Left colon (tissue), 2 donors: ENCODE results near the gene PPP2R5C. TPM values are rescaled to one million over a fixed set of nuclear protein-coding genes. Genes with fewer than 3 reads are reported as not detected.
A peak's percentile ranks its signal among the peaks of the same experiment; 100 is the strongest.
"Not testable (repeated sequence)": the region's sequence is repeated elsewhere in the genome, so short reads cannot be mapped to it uniquely, and the experiment has no call there.

ENCODE experiments used
- ATAC-seq: fragments of 200-7000 bp; cut with Tn5 transposase; one replicate; pipeline ENCODE4 v1.9.1; 2020; ENCODE audit warnings: mild to moderate bottlenecking, moderate library complexity
- DNase-seq, 2 donors: peaks; one replicate each; pipeline ENCODE4 v3.0.0-alpha.2; 2020
- intact Hi-C, 2 donors: fragments of 100-400 bp; cut with DNase I in 1 of 2; cut with micrococcal nuclease in 1 of 2; formaldehyde crosslinking; loops; one replicate each; pipeline versions ENCODE4 v1.11.2 to v1.14.0; 2022; cut with DNase I, micrococcal nuclease
- long read RNA-seq: library from polyadenylated mRNA; unstranded; transcript quantifications from one replicate; pipeline ENCODE4 v2.0.0, GENCODE V29; 2021
- total RNA-seq, 2 donors: library from RNA; stranded (reverse); fragmentation: NEBNext Ultra II Directional; extraction: Animal tissue kit (Norgen Biotek cat#: 25700); gene quantifications; one replicate each; pipeline ENCODE4 v1.2.1, GENCODE V29; 2021
- donor health status: DM: no; HTN: no; CAD: no.
- donor health status: DM: yes; HTN: yes; CAD: no.

Gene PPP2R5C
- 100 to 1,000 TPM; 139 to 144 TPM for total RNA-seq
- long read RNA-seq, full-length matches to known transcripts: 23 of 56 reads
- long read RNA-seq, partial matches to known transcripts: 20 of 56 reads
- long read RNA-seq, other reads (novel, unspliced or antisense): 13 of 56 reads

DNA sequence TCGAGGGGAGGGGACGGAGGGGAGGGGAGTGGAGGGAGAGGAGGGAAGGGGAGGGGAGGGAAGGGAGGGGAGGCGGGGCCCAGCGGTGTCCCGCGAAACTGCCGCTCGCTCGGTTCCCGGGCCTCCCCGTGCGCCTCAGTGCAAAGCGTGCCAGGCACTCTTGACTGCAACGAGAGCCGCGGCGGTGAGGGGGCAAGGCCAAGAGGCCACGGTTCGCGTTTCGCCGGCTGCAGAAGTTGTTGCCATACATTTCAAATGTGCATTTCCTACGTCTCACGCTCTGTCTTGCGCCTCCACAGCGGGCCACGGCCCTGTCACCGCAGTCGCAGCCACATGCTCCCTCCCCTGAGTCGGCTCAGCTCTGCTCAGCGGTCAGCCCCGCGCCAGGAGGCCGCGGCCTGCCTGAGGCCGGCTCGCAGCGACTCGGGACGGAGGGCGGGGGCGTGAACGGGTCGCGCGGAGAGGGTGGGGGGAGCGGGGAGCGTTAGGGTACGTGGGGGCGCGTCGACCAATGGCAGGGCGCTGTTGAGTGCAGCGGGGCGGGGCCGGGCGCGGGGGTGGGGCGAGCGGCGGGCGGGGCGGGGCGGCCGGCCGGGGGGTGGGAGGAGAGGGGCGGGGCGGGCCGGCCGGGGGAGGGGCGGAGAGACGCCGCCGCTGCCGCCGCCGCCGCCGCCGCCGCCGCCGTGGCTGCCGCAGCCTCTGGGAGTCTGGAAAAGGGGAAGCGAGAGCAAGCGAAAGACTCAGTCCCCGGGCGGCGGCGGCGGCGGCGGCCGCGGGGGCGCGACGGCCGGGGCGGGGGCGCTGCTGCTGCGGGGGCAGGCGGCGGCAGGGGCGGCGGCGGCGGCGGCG, at the start of gene PPP2R5C:
Gene PPP2R5C (plus strand): TSS at position 678 of the 849 bp plus-strand sequence. CDS start 185 bp downstream, outside the sequence.
- ATAC-seq (peak; percentile 76), DNase-seq (peak; percentile 94)
- intact Hi-C loops: loop anchor here in 1 of 2 donors (10.0 kb wide), 1 partner anchor 114 kb away; no protein-coding TSS in a partner anchor

GRCh38 chr14:101711857-101712233, 49.7 kb upstream of the PPP2R5C start:
- intact Hi-C loops, ATAC-seq, DNase-seq: not testable (repeated sequence)

DNA sequence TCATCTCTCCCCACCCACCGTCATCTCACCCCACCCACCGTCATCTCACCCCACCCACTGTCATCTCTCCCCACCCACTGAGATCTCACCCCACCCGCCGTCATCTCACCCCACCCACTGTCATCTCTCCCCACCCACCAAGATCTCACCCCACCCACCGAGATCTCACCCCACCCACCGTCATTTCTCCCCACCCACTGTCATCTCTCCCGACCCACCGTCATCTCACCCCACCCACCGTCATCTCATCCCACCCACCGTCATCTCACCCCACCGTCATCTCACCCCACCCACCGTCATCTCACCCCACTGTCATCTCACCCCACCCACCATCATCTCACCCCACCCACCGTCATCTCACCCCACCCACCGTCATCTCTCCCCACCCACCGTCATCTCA, 49.2 kb upstream of the PPP2R5C start:
- intact Hi-C loops, DNase-seq, ATAC-seq: not testable (repeated sequence)

- ATAC-seq, intact Hi-C loops, DNase-seq: not testable (repeated sequence)
These were observed 48.4 kb upstream of the PPP2R5C start for GRCh38 chr14:101713091-101713490.

DNA sequence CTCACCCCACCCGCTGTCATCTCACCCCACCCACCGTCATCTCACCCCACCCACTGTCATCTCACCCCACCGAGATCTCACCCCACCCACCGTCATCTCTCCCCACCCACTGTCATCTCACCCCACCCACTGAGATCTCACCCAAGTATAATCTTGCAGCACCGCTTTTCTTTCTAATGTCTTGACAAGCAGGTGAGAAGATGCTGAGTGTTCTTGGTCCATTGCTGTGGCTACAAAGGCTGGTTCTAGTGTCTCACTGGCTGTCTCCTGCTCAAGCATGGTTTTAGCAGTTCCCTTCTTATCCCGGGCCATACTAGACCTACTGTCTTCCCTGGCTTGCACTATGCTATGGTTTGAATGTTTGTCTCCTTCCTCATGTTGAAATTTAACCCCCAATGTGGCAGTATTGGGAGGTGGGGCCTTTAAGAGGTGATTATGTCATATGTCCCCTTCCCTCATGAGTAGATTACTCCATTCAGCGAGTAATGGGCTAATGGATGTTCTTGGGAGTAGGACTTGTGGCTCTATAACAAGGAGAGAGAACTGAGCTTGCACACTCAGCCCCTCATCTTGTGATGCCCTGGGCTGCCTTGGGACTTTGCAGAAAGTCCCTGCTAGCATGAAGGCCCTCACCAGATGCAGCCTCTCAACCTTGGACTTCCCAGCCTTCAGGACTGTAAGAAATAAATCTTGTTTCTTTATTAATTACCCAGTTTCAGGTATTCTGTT, 47.7 kb upstream of the PPP2R5C start:
- ATAC-seq (no peak), DNase-seq (no peak)
- intact Hi-C loops: no loop called here

DNA sequence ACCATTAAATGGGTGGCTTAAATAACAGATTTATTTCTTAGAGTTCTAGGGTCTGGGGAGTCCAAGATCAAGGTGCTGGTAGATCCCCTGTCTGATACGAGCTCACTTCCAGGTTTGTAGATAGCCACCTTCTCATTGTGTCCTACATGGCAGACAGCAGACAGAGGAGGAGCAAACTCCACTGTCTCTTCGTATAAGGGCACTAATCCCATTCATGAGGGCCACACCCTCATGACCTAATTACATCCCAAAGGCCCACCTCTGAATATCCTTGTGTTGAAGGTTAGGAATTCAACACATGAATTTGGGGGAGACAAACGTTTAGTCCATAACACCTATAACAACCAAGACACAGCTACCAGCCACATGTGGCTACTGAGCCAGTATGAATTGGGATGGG, 47.1 kb upstream of the PPP2R5C start:
- ATAC-seq (no peak), DNase-seq (no peak)
- intact Hi-C loops: no loop called here

DNA sequence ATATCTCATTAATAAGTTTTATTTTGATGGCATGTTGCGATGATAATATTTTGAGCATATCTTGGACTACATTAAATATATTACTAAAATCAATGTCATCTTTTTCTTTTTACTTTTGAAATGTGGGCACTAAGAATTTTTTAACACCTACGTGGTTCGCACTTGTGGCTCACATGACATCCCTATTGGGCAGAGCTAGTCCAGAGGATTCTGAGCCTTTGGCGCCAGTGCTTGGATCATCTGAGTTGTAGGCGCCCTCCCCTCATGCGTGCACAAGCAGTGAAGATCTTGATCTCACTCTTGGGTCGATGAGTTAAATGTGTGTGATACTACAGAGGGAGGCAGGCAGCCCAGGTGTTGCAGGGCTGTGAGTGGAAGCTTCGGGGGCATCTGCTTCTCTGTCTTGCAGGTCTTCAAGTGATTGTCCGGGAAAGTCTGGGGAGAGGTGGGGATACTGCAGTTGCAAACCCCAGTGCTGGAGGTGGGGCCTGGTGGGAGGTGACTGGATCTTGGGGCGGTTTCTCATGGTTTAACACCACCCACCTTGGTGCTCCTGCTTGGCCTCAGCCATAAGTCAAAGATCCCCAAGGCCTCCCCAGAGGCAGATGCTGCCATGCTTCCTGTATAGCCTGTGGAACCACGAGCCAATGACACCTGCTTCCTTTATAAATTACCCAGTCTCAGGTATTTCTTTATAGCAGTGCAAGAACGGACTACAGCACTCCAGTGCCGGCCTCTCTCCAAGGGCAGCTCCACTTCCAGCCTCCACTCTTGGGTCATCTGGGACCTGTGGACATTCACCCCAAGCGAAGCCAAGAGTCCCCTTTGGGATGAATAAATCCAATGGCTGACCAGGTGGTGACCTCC, 46.1 kb upstream of the PPP2R5C start:
- DNase-seq (no peak), ATAC-seq (no peak)
- intact Hi-C loops: no loop called here

DNA sequence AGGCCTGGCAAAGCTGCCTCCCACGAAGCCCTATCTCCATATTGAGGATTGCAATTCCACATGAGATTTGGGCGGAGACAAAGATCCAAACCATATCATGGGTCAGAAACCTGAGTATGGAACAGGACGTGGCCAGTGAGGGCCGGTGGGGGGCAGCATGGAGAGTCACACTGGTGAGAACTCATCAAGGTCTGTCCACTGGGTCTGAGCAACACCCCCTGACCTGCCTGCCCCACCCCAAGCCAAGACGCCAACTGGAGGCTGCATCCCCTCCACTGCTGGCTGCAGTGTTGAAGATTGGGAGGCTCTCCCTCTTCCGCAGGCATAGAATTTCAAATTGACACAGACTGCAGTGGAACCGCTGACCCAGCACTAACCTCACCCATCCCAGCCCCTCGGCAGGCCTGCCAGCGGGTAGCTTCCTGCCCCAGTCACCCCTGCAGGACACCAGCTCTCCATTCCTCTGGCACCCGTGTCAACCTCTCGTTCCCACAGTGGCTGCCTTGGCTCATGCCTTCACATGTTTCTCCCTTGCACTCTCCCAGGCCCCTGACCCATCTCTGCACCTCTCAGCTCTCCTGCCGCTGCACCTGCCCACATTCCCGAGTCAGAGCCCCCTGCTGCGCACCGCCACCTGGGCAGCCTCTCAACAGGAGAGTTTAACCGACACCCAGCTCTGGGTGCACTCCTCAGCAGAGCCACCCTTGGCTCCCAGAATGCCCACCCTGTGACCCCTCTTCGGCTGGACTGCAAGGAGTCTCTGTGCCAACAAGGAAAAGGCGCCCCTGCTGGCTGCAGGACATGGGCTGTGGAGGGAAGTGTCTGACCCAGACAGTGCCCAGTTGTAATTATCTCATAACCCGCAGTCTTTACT, 45.2 kb upstream of the PPP2R5C start:
- DNase-seq (no peak), ATAC-seq (peak; percentile 27)
- intact Hi-C loops: no loop called here

- no peak for DNase-seq
- no peak for ATAC-seq
- intact Hi-C loops: no loop called here
These were observed 44.4 kb upstream of the PPP2R5C start for GRCh38 chr14:101716956-101717662.

GRCh38 chr14:101717663-101718490, 43.6 kb upstream of the PPP2R5C start:
- DNase-seq (no peak), ATAC-seq (no peak)
- intact Hi-C loops: no loop called here

DNA sequence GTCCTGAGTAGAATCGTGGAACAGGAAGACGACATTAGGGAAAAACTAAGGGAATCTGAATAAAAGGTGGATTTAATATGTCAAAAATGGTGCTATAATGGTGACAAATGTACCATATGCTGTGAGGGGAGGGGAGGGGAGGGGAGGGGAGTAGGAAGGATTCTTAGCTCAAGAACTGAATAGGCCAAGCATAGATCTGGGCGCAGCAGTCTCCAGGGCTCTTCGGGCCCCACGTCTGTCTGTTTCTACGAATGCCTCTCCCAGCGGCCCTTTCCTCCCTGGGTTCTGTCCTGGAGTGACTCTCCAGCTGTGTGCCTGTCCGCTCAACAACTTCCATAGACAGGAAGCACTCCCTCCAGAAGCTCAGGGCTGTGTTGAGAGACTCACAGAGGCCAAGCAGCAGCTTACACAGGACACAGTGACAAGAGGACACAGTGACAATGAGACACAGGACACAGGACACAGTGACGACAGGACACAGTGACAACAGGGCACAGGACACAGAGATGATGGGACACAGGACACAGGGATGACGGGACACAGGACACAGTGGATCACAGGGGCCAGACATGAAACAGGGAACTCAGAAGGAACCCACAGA, 42.4 kb upstream of the PPP2R5C start:
- ATAC-seq (no peak), DNase-seq (no peak)
- intact Hi-C loops: no loop called here

DNA sequence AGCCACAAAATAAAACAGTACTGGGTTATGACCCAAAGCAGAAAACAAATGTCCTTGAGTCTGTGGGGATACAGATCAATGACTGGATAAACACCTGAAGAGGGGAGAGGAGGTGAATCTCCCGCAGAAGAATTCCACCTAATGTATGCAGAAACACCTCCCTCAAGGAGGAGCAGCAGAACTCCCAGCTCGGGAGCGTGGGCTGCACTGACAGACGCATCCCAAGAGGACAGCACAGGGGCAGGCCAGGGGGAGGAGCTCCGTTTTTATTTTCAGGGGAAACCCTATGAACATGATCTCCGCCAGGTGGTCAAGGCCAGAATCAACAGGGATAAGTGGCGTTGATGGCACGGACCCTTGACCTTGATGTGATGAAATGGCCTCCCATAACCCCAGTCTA, 41.8 kb upstream of the PPP2R5C start:
- intact Hi-C loops: no loop called here
- no peak for ATAC-seq
- no peak for DNase-seq

- DNase-seq (no peak), ATAC-seq (peak; percentile 41)
- intact Hi-C loops: no loop called here
These were observed 40.4 kb upstream of the PPP2R5C start for GRCh38 chr14:101721111-101721510.

- DNase-seq (peak; percentile 70 to 83), ATAC-seq (peak; percentile 85)
- intact Hi-C loops: no loop called here
These were observed 39.4 kb upstream of the PPP2R5C start for GRCh38 chr14:101721951-101722661.

DNA sequence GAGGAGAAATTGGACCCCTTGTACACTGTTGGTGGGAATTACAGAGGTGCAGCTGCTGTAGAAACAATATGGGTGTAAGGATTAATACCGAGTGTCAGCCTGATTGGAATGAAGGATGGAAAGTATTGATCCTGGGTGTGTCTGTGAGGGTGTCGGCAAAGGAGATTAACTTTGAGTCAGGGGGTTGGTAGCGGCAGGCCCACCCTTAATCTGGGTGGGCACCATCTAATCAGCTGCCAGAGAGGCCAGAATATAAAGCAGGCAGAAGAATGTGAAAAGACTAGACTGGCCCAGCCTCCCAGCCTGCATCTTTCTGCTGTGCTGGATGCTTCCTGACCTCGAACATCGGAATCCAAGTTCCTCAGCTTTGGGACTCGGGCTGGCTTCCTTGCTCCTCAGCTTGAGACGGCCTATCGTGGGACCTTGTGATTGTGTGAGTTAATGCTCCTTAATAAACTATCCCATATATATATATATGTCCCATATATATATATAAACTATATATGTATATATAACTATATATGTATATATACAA, 38.4 kb upstream of the PPP2R5C start:
- DNase-seq: no peak
- intact Hi-C loops: no loop called here
- ATAC-seq: no peak
